VCaP (cell line): ENCODE data around the gene IPPK.

ENCODE experiments used
- H3K27ac ChIP-seq: fragments of 450-650 bp; 2 replicates; pipeline ENCODE4 v1.5.1; 2017
- CTCF ChIP-seq: fragments of 450-650 bp; conservative IDR thresholded peaks from 2 replicates; pipeline ENCODE4 v1.5.1; 2017; ENCODE audit warnings: mild to moderate bottlenecking, moderate library complexity

The IPPK gene

GRCh38 chr9:92611621-92612285 is 58.2 kb downstream of the IPPK start:
- no peak for TF ChIP-seq CTCF
- no peak overlapping the region for H3K27ac ChIP-seq

GRCh38 chr9:92610470-92611420 is 59.2 kb downstream of the IPPK start:
- H3K27ac ChIP-seq: no peak overlapping the region
- no peak for TF ChIP-seq CTCF

- no peak for TF ChIP-seq CTCF
- H3K27ac ChIP-seq: no peak overlapping the region
Measured at GRCh38 chr9:92608909-92609445, 61.0 kb downstream of the IPPK start.

- H3K27ac ChIP-seq: no peak overlapping the region
- TF ChIP-seq CTCF: no peak
Measured at GRCh38 chr9:92608241-92608908, 61.6 kb downstream of the IPPK start.

GRCh38 chr9:92607773-92608172 is 62.2 kb downstream of the IPPK start:
- no peak overlapping the region for H3K27ac ChIP-seq

GRCh38 chr9:92607088-92607487 is 62.8 kb downstream of the IPPK start:
- TF ChIP-seq CTCF: no peak
- no peak overlapping the region for H3K27ac ChIP-seq

More at GRCh38 chr9:92607773-92608172, 62.2 kb downstream of the IPPK start:
- TF ChIP-seq CTCF: no peak

- no peak overlapping the region for H3K27ac ChIP-seq
- no peak for TF ChIP-seq CTCF
Measured at GRCh38 chr9:92605224-92605623, 64.7 kb downstream of the IPPK start.
